Measurements from ENCODE around the gene C2orf76.

C2orf76 gene

GRCh38 chr2:119304847-119305246 is 61.8 kb downstream of the C2orf76 start:
- TF ChIP-seq TAF1 (IDR thresholded peaks at IDR 0.05; ENCODE audit: low read depth) (no peak), CEBPB (IDR thresholded peaks at IDR 0.05) (no peak), FOXM1 (IDR thresholded peaks at IDR 0.05; ENCODE audit: borderline replicate concordance, low read depth) (no peak), MAX (IDR thresholded peaks at IDR 0.05) (no peak), TCF12 (IDR thresholded peaks at IDR 0.05; ENCODE audit: low read depth) (no peak), RAD21 (IDR thresholded peaks at IDR 0.05; ENCODE audit: low read depth) (no peak), YY1 (IDR thresholded peaks at IDR 0.05; ENCODE audit: low read depth) (no peak)

- TF ChIP-seq TCF12 (IDR thresholded peaks at IDR 0.05; ENCODE audit: low read depth): no peak
Observed at GRCh38 chr2:119301413-119301812, 65.2 kb downstream of the C2orf76 start.

GRCh38 chr2:119295688-119296375 is 70.8 kb downstream of the C2orf76 start:
- no peak for TF ChIP-seq NFIC (IDR thresholded peaks at IDR 0.05)
- TF ChIP-seq TAF1 (IDR thresholded peaks at IDR 0.05; ENCODE audit: low read depth): no peak
- TF ChIP-seq ZBTB7A (IDR thresholded peaks at IDR 0.05; ENCODE audit: low read depth): no peak
- TF ChIP-seq CREB1 (IDR thresholded peaks at IDR 0.05; ENCODE audit: low read depth): no peak
- no peak for TF ChIP-seq EP300 (IDR thresholded peaks at IDR 0.05; ENCODE audit: borderline replicate concordance)
- TF ChIP-seq FOXM1 (IDR thresholded peaks at IDR 0.05; ENCODE audit: borderline replicate concordance, low read depth): no peak
- TF ChIP-seq TEAD4 (IDR thresholded peaks at IDR 0.05): no peak
- no peak for TF ChIP-seq TCF12 (IDR thresholded peaks at IDR 0.05; ENCODE audit: low read depth)
- no peak for TF ChIP-seq CEBPB (IDR thresholded peaks at IDR 0.05)
- TF ChIP-seq USF1 (IDR thresholded peaks at IDR 0.05): no peak

- TF ChIP-seq FOXM1 (IDR thresholded peaks at IDR 0.05; ENCODE audit: borderline replicate concordance, low read depth): no peak
Observed at GRCh38 chr2:119294671-119295070, 72.0 kb downstream of the C2orf76 start.

- TF ChIP-seq MAX (IDR thresholded peaks at IDR 0.05): no peak
- no peak for TF ChIP-seq REST (IDR thresholded peaks at IDR 0.05; ENCODE audit: low read depth)
- no peak for TF ChIP-seq NFIC (IDR thresholded peaks at IDR 0.05)
- TF ChIP-seq TAF1 (IDR thresholded peaks at IDR 0.05; ENCODE audit: low read depth): no peak
- no peak for TF ChIP-seq EP300 (IDR thresholded peaks at IDR 0.05; ENCODE audit: borderline replicate concordance)
- TF ChIP-seq ZBTB7A (IDR thresholded peaks at IDR 0.05; ENCODE audit: low read depth): no peak
- no peak for TF ChIP-seq TCF12 (IDR thresholded peaks at IDR 0.05; ENCODE audit: low read depth)
- no peak for TF ChIP-seq CREB1 (IDR thresholded peaks at IDR 0.05; ENCODE audit: low read depth)
- no peak for TF ChIP-seq FOXM1 (IDR thresholded peaks at IDR 0.05; ENCODE audit: borderline replicate concordance, low read depth)
- TF ChIP-seq USF1 (IDR thresholded peaks at IDR 0.05): no peak
- no peak for TF ChIP-seq EGR1 (IDR thresholded peaks at IDR 0.05)
- TF ChIP-seq RAD21 (IDR thresholded peaks at IDR 0.05; ENCODE audit: low read depth): no peak
- no peak for TF ChIP-seq TEAD4 (IDR thresholded peaks at IDR 0.05)
- no peak for TF ChIP-seq YY1 (IDR thresholded peaks at IDR 0.05; ENCODE audit: low read depth)
- TF ChIP-seq CEBPB (IDR thresholded peaks at IDR 0.05): no peak
Observed at GRCh38 chr2:119293900-119294299, 72.7 kb downstream of the C2orf76 start.

- TF ChIP-seq USF1 (IDR thresholded peaks at IDR 0.05) (no peak), EP300 (IDR thresholded peaks at IDR 0.05; ENCODE audit: borderline replicate concordance) (no peak), NFIC (IDR thresholded peaks at IDR 0.05) (no peak)
Observed at GRCh38 chr2:119293254-119293653, 73.4 kb downstream of the C2orf76 start.

- TF ChIP-seq USF1 (IDR thresholded peaks at IDR 0.05) (no peak), YY1 (IDR thresholded peaks at IDR 0.05; ENCODE audit: low read depth) (no peak), CREB1 (IDR thresholded peaks at IDR 0.05; ENCODE audit: low read depth) (no peak), CEBPB (IDR thresholded peaks at IDR 0.05) (no peak), RAD21 (IDR thresholded peaks at IDR 0.05; ENCODE audit: low read depth) (no peak), MAX (IDR thresholded peaks at IDR 0.05) (no peak), TAF1 (IDR thresholded peaks at IDR 0.05; ENCODE audit: low read depth) (no peak), FOXM1 (IDR thresholded peaks at IDR 0.05; ENCODE audit: borderline replicate concordance, low read depth) (no peak), REST (IDR thresholded peaks at IDR 0.05; ENCODE audit: low read depth) (no peak), NFIC (IDR thresholded peaks at IDR 0.05) (no peak), ZBTB7A (IDR thresholded peaks at IDR 0.05; ENCODE audit: low read depth) (no peak), TEAD4 (IDR thresholded peaks at IDR 0.05) (no peak), EP300 (IDR thresholded peaks at IDR 0.05; ENCODE audit: borderline replicate concordance) (no peak), EGR1 (IDR thresholded peaks at IDR 0.05) (no peak)
Observed at GRCh38 chr2:119292226-119292625, 74.4 kb downstream of the C2orf76 start.

Data from Ishikawa (cell line).